Endodermal cell (in vitro differentiated cells): ENCODE data around the gene BIRC5. TPM values are rescaled to one million over a fixed set of nuclear protein-coding genes. Genes with fewer than 3 reads are reported as not detected.

Source experiments
- DNase-seq: peaks from one replicate; pipeline ENCODE4 v3.0.0-alpha.2; 2017
- H3K27ac ChIP-seq: 2 replicates; pipeline ENCODE4 v1.5.1; 2013; ENCODE audit warnings: mild to moderate bottlenecking, low read depth, low read length, moderate library complexity
- H3K27me3 ChIP-seq: 2 replicates; pipeline ENCODE4 v1.6.1; 2013; ENCODE audit warnings: mild to moderate bottlenecking, low read length, moderate library complexity; ENCODE audit not compliant: insufficient read depth, control insufficient read depth, poor library complexity, severe bottlenecking
- H3K36me3 ChIP-seq: 2 replicates; pipeline ENCODE4 v1.7.0; 2013; ENCODE audit warnings: mild to moderate bottlenecking, low read length, moderate library complexity; ENCODE audit not compliant: control insufficient read depth, insufficient read depth
- H3K4me1 ChIP-seq: one replicate; pipeline ENCODE4 v1.7.0; 2013; ENCODE audit warnings: low read length; ENCODE audit not compliant: control insufficient read depth, insufficient read depth
- H3K4me3 ChIP-seq: 2 replicates; pipeline ENCODE4 v1.5.1; 2013; ENCODE audit warnings: mild to moderate bottlenecking, low read length, moderate library complexity
- H3K9ac ChIP-seq: 2 replicates; pipeline ENCODE4 v1.6.1; 2013; ENCODE audit warnings: mild to moderate bottlenecking, low read length, moderate library complexity; ENCODE audit not compliant: poor library complexity, severe bottlenecking; ENCODE audit errors: extremely low read depth
- H3K9me3 ChIP-seq: 2 replicates; pipeline ENCODE4 v1.6.1; 2013; ENCODE audit warnings: mild to moderate bottlenecking, low read length, moderate library complexity; ENCODE audit not compliant: control insufficient read depth
- H3K27ac Mint-ChIP-seq: 2 replicates; pipeline ENCODE4 v1.8.0; 2020; ENCODE audit warnings: mixed read lengths
- H3K27me3 Mint-ChIP-seq: 2 replicates; pipeline ENCODE4 v1.8.0; 2021; ENCODE audit warnings: mild to moderate bottlenecking, mixed read lengths; ENCODE audit not compliant: insufficient read depth
- H3K36me3 Mint-ChIP-seq: 2 replicates; pipeline ENCODE4 v1.8.0; 2020; ENCODE audit warnings: low read depth, mixed read lengths
- H3K4me1 Mint-ChIP-seq: 2 replicates; pipeline ENCODE4 v1.8.0; 2020; ENCODE audit warnings: mixed read lengths
- H3K4me3 Mint-ChIP-seq: 2 replicates; pipeline ENCODE4 v1.8.0; 2020; ENCODE audit warnings: mild to moderate bottlenecking, moderate library complexity, mixed read lengths
- H3K9me3 Mint-ChIP-seq: 2 replicates; pipeline ENCODE4 v1.8.0; 2020; ENCODE audit warnings: mild to moderate bottlenecking, mixed read lengths
- WGBS, 2 experiments: methylation state at CpG; one replicate each; pipeline versions ENCODE4 v1.1.5 to v1.1.7; 2013; ENCODE audit warnings: missing lambda C conversion rate in 2 of 2, mixed read lengths in 1 of 2; ENCODE audit not compliant: insufficient coverage in 1 of 2, insufficient read length in 1 of 2; 5-methylcytosine and 5-hydroxymethylcytosine counted together
- total RNA-seq, 2 donors: library from RNA; stranded (reverse); fragmentation: NEBNext Ultra II Directional in 1 of 2; extraction: Animal tissue kit (Norgen Biotek cat#: 25700) in 1 of 2; gene quantifications; 2 replicates in 1 of 2; 3 replicates in 1 of 2; pipeline ENCODE4 v1.2.1, GENCODE V29; 2021
- TF ChIP-seq, protein P1 (sequence below): fragments of 200-600 bp; sonication (generic); conservative IDR thresholded peaks from 2 replicates; pipeline ENCODE4 v1.5.0; 2021; ENCODE audit warnings: antibody characterized with exemption, mild to moderate bottlenecking

BIRC5 gene
- total RNA-seq, 2 donors from 2014 or later: 59.7 to 89.6 TPM

DNA sequence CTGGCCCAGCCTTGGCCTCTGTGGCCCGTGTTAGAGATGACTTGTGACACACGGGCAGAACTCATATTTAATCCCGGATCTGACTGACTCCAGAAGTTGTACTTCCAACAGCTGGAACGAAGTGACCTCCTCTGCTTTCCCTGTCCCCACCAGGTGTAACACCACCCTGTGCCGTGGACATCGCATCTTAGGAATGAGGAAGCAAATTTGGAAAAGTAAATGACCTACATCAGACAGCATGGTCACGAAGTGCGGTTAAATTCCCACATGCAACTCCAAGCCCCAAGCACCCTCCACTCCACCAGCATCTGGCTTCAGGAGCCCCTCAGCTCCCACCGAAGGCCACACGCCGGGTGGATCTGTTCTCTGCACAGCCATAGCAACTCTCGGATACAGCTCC lies 30.1 kb upstream of the BIRC5 start:
- H3K27ac ChIP-seq: no peak overlapping the region
- H3K9ac ChIP-seq: no peak overlapping the region
- Mint-ChIP-seq H3K36me3 (peaks cover 50% of the 10 kb centered on the region), H3K4me3 (peak overlapping the region; percentile 78), H3K4me1 (peaks cover 22% of the 10 kb centered on the region), H3K27ac (no peak overlapping the region), H3K9me3 (no peaks in the 10 kb centered on the region), H3K27me3 (no peaks in the 10 kb centered on the region)
- H3K27me3 ChIP-seq: no peaks in the 10 kb centered on the region
- H3K36me3 ChIP-seq: peaks cover 60% of the 10 kb centered on the region
- 93 to 94% methylated on average over 9 to 12 of the region's 12 CpGs for WGBS, 2 experiments
- no peaks in the 10 kb centered on the region for H3K9me3 ChIP-seq
- no peak for DNase-seq
- peaks cover 3% of the 10 kb centered on the region for H3K4me1 ChIP-seq
- TF ChIP-seq, protein P1, sequence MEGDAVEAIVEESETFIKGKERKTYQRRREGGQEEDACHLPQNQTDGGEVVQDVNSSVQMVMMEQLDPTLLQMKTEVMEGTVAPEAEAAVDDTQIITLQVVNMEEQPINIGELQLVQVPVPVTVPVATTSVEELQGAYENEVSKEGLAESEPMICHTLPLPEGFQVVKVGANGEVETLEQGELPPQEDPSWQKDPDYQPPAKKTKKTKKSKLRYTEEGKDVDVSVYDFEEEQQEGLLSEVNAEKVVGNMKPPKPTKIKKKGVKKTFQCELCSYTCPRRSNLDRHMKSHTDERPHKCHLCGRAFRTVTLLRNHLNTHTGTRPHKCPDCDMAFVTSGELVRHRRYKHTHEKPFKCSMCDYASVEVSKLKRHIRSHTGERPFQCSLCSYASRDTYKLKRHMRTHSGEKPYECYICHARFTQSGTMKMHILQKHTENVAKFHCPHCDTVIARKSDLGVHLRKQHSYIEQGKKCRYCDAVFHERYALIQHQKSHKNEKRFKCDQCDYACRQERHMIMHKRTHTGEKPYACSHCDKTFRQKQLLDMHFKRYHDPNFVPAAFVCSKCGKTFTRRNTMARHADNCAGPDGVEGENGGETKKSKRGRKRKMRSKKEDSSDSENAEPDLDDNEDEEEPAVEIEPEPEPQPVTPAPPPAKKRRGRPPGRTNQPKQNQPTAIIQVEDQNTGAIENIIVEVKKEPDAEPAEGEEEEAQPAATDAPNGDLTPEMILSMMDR: no peak
- peak overlapping the region; percentile 82 for H3K4me3 ChIP-seq

DNA sequence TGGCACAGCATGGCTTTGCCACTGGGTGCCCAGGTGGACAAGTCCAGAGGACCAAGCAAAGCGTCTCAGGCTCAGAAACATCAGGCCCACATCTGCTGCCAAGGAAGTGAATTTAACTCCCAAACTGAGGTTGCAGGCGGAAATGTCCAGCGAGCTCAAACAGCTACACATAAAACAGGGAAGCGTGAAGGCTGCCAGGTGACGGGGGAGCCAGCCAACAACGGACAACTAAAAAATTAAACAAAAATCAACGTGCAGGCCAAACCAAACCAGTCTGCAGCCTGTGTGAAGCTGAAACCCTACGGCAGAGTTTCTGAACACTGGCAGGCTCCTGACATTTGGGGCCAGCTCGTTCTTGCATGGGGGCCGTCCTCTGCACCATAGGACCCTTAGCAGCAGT lies 29.7 kb upstream of the BIRC5 start:
- Mint-ChIP-seq H3K27ac (peak overlapping the region; percentile 49), H3K4me3 (peak overlapping the region; percentile 78), H3K4me1 (peaks cover 22% of the 10 kb centered on the region), H3K27me3 (no peaks in the 10 kb centered on the region), H3K36me3 (peaks cover 45% of the 10 kb centered on the region), H3K9me3 (no peaks in the 10 kb centered on the region)
- Histone ChIP-seq H3K9ac (no peak overlapping the region), H3K9me3 (no peaks in the 10 kb centered on the region), H3K27me3 (no peaks in the 10 kb centered on the region), H3K27ac (no peak overlapping the region), H3K4me1 (peaks cover 3% of the 10 kb centered on the region), H3K4me3 (peak overlapping the region; percentile 82), H3K36me3 (peaks cover 55% of the 10 kb centered on the region)
- WGBS, 2 experiments: 90 to 98% methylated on average over 6 to 10 of the region's 10 CpGs
- TF ChIP-seq, protein P1: no peak
- no peak for DNase-seq

DNA sequence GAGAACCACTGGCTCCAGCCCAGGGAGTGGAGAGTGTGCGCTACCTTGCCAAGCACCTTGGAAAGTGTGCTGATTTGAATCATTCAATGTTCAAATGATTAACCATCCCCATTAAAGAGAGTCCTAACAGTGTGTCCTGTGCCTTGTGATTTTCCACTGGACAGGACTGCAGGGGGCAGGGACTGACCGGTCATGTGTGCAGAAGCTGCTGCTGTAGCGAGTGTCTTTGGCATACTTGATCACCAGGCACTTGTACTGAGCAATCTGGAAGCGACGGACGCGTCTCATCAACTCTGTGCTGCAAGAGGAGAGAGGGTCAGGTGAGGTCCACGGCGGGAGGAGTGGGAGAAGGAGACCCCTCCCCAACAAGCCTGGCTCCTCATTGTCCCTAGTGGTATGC lies 29.2 kb upstream of the BIRC5 start:
- 93 to 98% methylated on average over 7 to 9 of the region's 9 CpGs for WGBS, 2 experiments
- no peaks in the 10 kb centered on the region for H3K9me3 Mint-ChIP-seq
- no peaks in the 10 kb centered on the region for H3K9me3 ChIP-seq
- peaks cover 22% of the 10 kb centered on the region for H3K4me1 Mint-ChIP-seq
- H3K36me3 ChIP-seq: peaks cover 50% of the 10 kb centered on the region
- peak overlapping the region; percentile 49 for H3K27ac Mint-ChIP-seq
- H3K4me3 ChIP-seq: peak overlapping the region; percentile 82
- H3K27me3 Mint-ChIP-seq: no peaks in the 10 kb centered on the region
- H3K36me3 Mint-ChIP-seq: peaks cover 40% of the 10 kb centered on the region
- no peaks in the 10 kb centered on the region for H3K27me3 ChIP-seq
- H3K4me3 Mint-ChIP-seq: peak overlapping the region; percentile 78
- H3K9ac ChIP-seq: no peak overlapping the region
- TF ChIP-seq, protein P1: no peak
- H3K27ac ChIP-seq: no peak overlapping the region
- no peak for DNase-seq
- H3K4me1 ChIP-seq: peaks cover 3% of the 10 kb centered on the region
